Chondrocyte (in vitro differentiated cells): Measurements from ENCODE around the gene WNT11. TPM values are rescaled to one million over a fixed set of nuclear protein-coding genes. Genes with fewer than 3 reads are reported as not detected.

Experiments
- DNase-seq: peaks from one replicate; pipeline ENCODE4 v3.0.0; 2021; ENCODE audit warnings: mixed read lengths, low spot score
- H3K27ac Mint-ChIP-seq: one replicate; pipeline ENCODE4 v1.8.0; 2021; ENCODE audit warnings: mild to moderate bottlenecking, moderate library complexity, mixed read lengths; ENCODE audit not compliant: unreplicated experiment
- H3K27me3 Mint-ChIP-seq: 2 replicates; pipeline ENCODE4 v1.8.0; 2021; ENCODE audit warnings: low read depth, mixed read lengths
- H3K36me3 Mint-ChIP-seq: 2 replicates; pipeline ENCODE4 v1.8.0; 2021; ENCODE audit warnings: low read depth, mixed read lengths
- H3K4me1 Mint-ChIP-seq: 2 replicates; pipeline ENCODE4 v1.8.0; 2021; ENCODE audit warnings: low read depth, mild to moderate bottlenecking, mixed read lengths
- H3K4me3 Mint-ChIP-seq: one replicate; pipeline ENCODE4 v1.8.0; 2021; ENCODE audit warnings: mild to moderate bottlenecking, moderate library complexity, mixed read lengths; ENCODE audit not compliant: unreplicated experiment
- H3K9me3 Mint-ChIP-seq: 2 replicates; pipeline ENCODE4 v1.8.0; 2021; ENCODE audit warnings: low read depth, mixed read lengths
- total RNA-seq: library from RNA; stranded (reverse); gene quantifications from 3 replicates; pipeline ENCODE4 v1.2.1, GENCODE V29; 2021
- TF ChIP-seq, protein P1 (sequence below): fragments of 200-600 bp; sonication (generic); IDR thresholded peaks from 2 replicates; pipeline ENCODE4 v1.5.0; 2021; ENCODE audit warnings: antibody characterized with exemption, mild to moderate bottlenecking, moderate library complexity

The WNT11 gene
- total RNA-seq, 1 donor from 2014 or later: 24.5 TPM

DNA sequence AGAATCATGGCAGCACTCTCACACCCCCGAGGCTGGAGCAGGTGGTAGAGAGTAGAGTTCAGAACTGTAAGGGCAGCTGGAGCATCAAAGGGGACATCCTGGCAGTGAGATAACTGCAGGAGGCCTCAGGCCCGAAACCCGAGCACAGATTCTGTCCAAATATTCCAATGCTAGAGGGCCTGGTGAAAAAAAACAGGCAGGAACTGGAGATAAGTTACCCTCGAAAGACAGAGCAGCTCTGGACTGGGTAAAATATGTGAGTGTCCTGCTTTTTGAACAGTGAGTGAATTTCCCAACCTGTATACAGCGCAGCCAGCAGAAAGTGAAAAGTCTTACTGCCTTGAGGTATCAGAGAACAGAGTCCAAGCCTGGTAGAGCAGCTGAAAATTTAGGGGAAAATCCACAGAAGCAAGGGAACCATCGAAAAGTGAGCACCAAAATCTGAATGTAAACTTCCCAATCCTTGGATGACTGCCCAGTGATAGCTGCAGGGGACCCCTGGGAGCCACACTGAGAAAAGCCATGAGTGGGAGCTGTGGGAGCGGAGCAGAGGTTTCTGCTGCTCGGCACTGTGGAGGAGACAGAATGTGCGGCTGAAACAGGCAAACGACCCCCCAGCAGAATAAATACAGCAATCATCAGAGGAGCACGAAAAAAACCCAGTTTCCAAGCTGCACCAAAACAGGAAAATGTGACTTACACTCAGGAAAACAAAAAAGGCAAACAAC is 50.6 kb downstream of the WNT11 start:
- H3K4me3 Mint-ChIP-seq: no peak overlapping the region
- no peaks in the 10 kb centered on the region for H3K27me3 Mint-ChIP-seq
- TF ChIP-seq, protein P1, sequence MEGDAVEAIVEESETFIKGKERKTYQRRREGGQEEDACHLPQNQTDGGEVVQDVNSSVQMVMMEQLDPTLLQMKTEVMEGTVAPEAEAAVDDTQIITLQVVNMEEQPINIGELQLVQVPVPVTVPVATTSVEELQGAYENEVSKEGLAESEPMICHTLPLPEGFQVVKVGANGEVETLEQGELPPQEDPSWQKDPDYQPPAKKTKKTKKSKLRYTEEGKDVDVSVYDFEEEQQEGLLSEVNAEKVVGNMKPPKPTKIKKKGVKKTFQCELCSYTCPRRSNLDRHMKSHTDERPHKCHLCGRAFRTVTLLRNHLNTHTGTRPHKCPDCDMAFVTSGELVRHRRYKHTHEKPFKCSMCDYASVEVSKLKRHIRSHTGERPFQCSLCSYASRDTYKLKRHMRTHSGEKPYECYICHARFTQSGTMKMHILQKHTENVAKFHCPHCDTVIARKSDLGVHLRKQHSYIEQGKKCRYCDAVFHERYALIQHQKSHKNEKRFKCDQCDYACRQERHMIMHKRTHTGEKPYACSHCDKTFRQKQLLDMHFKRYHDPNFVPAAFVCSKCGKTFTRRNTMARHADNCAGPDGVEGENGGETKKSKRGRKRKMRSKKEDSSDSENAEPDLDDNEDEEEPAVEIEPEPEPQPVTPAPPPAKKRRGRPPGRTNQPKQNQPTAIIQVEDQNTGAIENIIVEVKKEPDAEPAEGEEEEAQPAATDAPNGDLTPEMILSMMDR: no peak
- H3K36me3 Mint-ChIP-seq: no peaks in the 10 kb centered on the region
- H3K27ac Mint-ChIP-seq: no peak overlapping the region
- peaks cover 31% of the 10 kb centered on the region for H3K4me1 Mint-ChIP-seq
- DNase-seq: no peak
- no peaks in the 10 kb centered on the region for H3K9me3 Mint-ChIP-seq

DNA sequence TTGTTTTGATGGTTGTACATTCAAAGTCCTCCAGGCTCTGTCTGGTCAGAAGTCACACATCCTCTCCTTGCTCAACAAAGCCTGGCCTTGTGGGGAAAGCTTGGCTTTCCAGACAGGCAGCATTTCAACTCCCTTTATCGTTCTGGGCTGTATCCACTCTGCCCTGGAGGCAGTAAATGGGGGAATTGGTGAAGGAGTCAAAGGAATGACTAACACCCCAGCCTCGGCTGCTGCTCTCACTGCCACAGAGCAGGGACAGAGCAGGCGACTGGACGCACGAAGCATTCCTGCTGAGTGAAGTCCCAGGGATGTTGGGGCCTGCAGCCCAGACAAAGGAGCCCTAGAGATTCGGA is 52.8 kb downstream of the WNT11 start:
- Mint-ChIP-seq H3K27me3 (no peaks in the 10 kb centered on the region), H3K4me1 (peaks cover 31% of the 10 kb centered on the region), H3K36me3 (peaks cover 1% of the 10 kb centered on the region), H3K27ac (peak overlapping the region; percentile 78), H3K9me3 (no peaks in the 10 kb centered on the region), H3K4me3 (no peak overlapping the region)
- TF ChIP-seq, protein P1: no peak
- DNase-seq: no peak

DNA sequence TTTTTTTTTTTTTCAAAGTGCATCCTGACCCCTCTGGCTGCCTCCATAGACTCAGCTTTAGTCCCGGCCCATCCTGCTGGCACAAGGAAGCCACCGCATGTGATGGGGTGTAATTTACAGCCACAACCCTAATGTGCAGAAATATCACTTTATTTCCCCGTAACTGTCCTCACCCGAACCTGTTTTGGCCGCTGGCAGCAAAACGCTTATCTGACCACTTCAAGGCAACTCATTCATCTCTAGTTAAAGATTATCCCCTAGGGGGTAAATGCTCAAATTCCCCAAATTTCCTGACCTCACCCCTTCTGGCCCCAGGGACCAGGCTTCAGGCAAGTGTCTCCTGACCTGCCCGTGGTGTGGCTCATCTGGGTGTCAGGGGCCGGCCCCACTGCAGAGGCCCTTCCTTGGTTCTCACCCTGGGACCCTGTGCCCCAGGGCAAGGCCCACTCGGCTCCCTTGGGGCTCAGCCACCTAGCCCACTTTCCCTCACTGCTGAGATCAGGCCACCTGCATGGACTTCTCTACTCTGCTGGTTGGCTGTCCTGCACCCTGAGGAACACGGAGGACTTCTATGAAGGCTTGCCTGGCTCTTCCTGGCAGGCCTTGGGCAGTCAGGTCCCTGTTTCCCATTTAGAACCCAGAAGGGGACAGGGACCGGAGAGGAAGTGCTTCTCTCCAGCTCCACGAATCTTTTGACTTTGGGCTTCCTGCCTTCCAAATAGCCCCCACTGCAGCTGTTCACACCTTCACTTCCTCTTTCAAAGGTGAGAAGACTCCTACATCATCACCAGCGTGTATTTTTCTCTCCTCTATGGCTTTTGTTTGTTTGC is 53.3 kb downstream of the WNT11 start:
- no peaks in the 10 kb centered on the region for H3K9me3 Mint-ChIP-seq
- no peak overlapping the region for H3K4me3 Mint-ChIP-seq
- H3K27me3 Mint-ChIP-seq: no peaks in the 10 kb centered on the region
- TF ChIP-seq, protein P1: no peak
- H3K4me1 Mint-ChIP-seq: peaks cover 32% of the 10 kb centered on the region
- H3K36me3 Mint-ChIP-seq: peaks cover 1% of the 10 kb centered on the region
- H3K27ac Mint-ChIP-seq: peak overlapping the region; percentile 78
- DNase-seq: no peak

DNA sequence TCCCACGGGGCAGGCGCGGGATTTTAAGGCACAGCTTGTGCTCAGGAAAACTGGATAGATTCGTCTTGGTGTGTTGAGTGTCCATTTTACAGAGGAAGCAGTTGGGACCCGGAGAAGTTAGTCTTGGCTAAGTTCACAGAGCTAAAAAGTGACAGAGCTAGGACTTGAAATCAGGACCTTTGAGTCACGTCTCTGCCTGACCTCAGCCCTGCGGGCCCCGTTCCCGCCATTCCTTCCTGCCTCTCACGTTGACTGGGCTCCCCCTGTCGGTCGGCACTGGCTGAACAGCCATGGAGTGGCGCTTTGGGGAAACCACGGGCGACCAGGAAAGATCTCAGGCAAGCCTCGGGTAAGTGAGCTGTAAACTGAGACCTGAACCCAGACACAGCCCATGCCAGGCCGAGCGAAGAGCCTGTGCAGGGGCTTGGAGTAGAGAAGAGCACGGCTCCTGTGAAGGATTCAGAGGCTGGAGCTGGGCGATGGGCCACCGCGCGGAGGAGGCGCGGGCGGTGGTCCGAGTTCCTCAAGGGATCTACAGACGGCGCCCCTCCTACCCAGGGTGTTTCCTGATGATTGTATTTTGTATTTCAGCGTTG is 54.1 kb downstream of the WNT11 start:
- Mint-ChIP-seq H3K4me3 (no peak overlapping the region), H3K27me3 (no peaks in the 10 kb centered on the region), H3K9me3 (no peaks in the 10 kb centered on the region), H3K36me3 (peaks cover 1% of the 10 kb centered on the region), H3K4me1 (peaks cover 32% of the 10 kb centered on the region), H3K27ac (no peak overlapping the region)
- TF ChIP-seq, protein P1: peak; percentile 97
- no peak for DNase-seq

GRCh38 chr11:76151556-76152085 is 54.7 kb downstream of the WNT11 start:
- TF ChIP-seq, protein P1: no peak
- Mint-ChIP-seq H3K4me1 (peaks cover 36% of the 10 kb centered on the region), H3K27me3 (no peaks in the 10 kb centered on the region), H3K9me3 (no peaks in the 10 kb centered on the region), H3K4me3 (no peak overlapping the region), H3K36me3 (peaks cover 1% of the 10 kb centered on the region), H3K27ac (no peak overlapping the region)
- no peak for DNase-seq
